Erythroblast (primary cell): ENCODE results near the gene IL6R.

Source experiments
- GATA1 ChIP-seq: IDR thresholded peaks from 2 replicates; pipeline ENCODE4 v1.6.1; 2011; ENCODE audit warnings: low read depth, mild to moderate bottlenecking, control low read depth, low read length, moderate library complexity
- POLR2A ChIP-seq: IDR thresholded peaks from 2 replicates; pipeline ENCODE4 v1.6.1; 2011; ENCODE audit warnings: mild to moderate bottlenecking, low read length

- TF ChIP-seq POLR2A: no peak
- TF ChIP-seq GATA1: no peak
Measured at GRCh38 chr1:154398678-154399077, 6.5 kb upstream of the IL6R start.
